Neural cell (in vitro differentiated cells): Measurements from ENCODE around the gene CHKA. TPM values are rescaled to one million over a fixed set of nuclear protein-coding genes. Genes with fewer than 3 reads are reported as not detected.

Experiments
- H2AFZ ChIP-seq: fragments of 200-600, 300-800 bp; sonication (generic), shearing (Covaris generic); 2 replicates; pipeline ENCODE4 v1.6.0; 2014; ENCODE audit warnings: low read depth, mild to moderate bottlenecking, antibody characterized with exemption, low read length, moderate library complexity
- H3F3A ChIP-seq: fragments of 200-600 bp; shearing (Covaris generic); 2 replicates; pipeline ENCODE4 v1.6.1; 2016; ENCODE audit warnings: mild to moderate bottlenecking, moderate library complexity, mixed read lengths, antibody characterized with exemption, low read length; ENCODE audit not compliant: insufficient read depth, poor library complexity, severe bottlenecking
- H3K27ac ChIP-seq: fragments of 200-600, 300-800 bp; sonication (generic), shearing (Covaris generic); 2 replicates; pipeline ENCODE4 v1.5.1; 2014; ENCODE audit warnings: mild to moderate bottlenecking, low read length, moderate library complexity
- H3K27me3 ChIP-seq: fragments of 300-800, 200-600 bp; sonication (generic), shearing (Covaris generic); 2 replicates; pipeline ENCODE4 v1.6.0; 2014; ENCODE audit warnings: mild to moderate bottlenecking, low read depth, low read length, moderate library complexity; ENCODE audit not compliant: insufficient read depth
- H3K36me3 ChIP-seq: fragments of 300-800, 200-600 bp; sonication (generic), shearing (Covaris generic); 2 replicates; pipeline ENCODE4 v1.5.1; 2014; ENCODE audit warnings: mild to moderate bottlenecking, antibody characterized with exemption, low read length, moderate library complexity; ENCODE audit not compliant: insufficient read depth
- H3K4me2 ChIP-seq: fragments of 300-800, 200-600 bp; sonication (generic), shearing (Covaris generic); 2 replicates; pipeline ENCODE4 v1.6.0; 2014; ENCODE audit warnings: mild to moderate bottlenecking, low read length
- H3K4me3 ChIP-seq: fragments of 300-800, 200-600 bp; sonication (generic), shearing (Covaris generic); 2 replicates; pipeline ENCODE4 v1.5.1; 2014; ENCODE audit warnings: mild to moderate bottlenecking, low read length, moderate library complexity
- H3K79me2 ChIP-seq: fragments of 200-600 bp; shearing (Covaris generic); replicated peaks from 2 replicates; pipeline ENCODE4 v1.6.0; 2014; ENCODE audit warnings: mild to moderate bottlenecking, low read length, moderate library complexity; ENCODE audit not compliant: insufficient read depth
- H3K9ac ChIP-seq: fragments of 300-800, 200-600 bp; sonication (generic), shearing (Covaris generic); 2 replicates; pipeline ENCODE4 v1.6.1; 2016; ENCODE audit warnings: mild to moderate bottlenecking, low read length, mixed read lengths
- H3K9me2 ChIP-seq: fragments of 200-600 bp; shearing (Covaris generic); 2 replicates; pipeline ENCODE4 v1.6.1; 2016; ENCODE audit warnings: mild to moderate bottlenecking, low read length, mixed read lengths; ENCODE audit not compliant: insufficient read depth
- H3K9me3 ChIP-seq: fragments of 200-600, 300-800 bp; sonication (generic), shearing (Covaris generic); 2 replicates; pipeline ENCODE4 v1.6.1; 2016; ENCODE audit warnings: mild to moderate bottlenecking, mixed run types, low read length, moderate library complexity, mixed read lengths
- H4K20me1 ChIP-seq: fragments of 200-600 bp; shearing (Covaris generic); 2 replicates; pipeline ENCODE4 v1.6.1; 2016; ENCODE audit warnings: mild to moderate bottlenecking, mixed run types; ENCODE audit not compliant: insufficient read depth
- CTCF ChIP-seq: fragments of 450-650 bp; IDR thresholded peaks from 2 replicates; pipeline ENCODE4 v1.5.1; 2014; ENCODE audit warnings: antibody characterized with exemption, mild to moderate bottlenecking, moderate library complexity; ENCODE audit not compliant: poor library complexity, severe bottlenecking
- EP300 ChIP-seq: fragments of 450-650 bp; conservative IDR thresholded peaks from 2 replicates; pipeline ENCODE4 v1.6.1; 2014; ENCODE audit warnings: antibody characterized with exemption, mild to moderate bottlenecking, moderate library complexity; ENCODE audit not compliant: poor library complexity, severe bottlenecking
- EZH2 ChIP-seq: fragments of 200-600, 300-800 bp; shearing (Covaris generic), sonication (generic); IDR thresholded peaks from 2 replicates; pipeline ENCODE4 v1.6.1; 2014; ENCODE audit warnings: antibody characterized with exemption, low read length, borderline replicate concordance, mild to moderate bottlenecking; ENCODE audit not compliant: insufficient read depth, poor library complexity, severe bottlenecking
- MXI1 ChIP-seq: fragments of 450-650 bp; conservative IDR thresholded peaks from 2 replicates; pipeline ENCODE4 v1.6.1; 2014; ENCODE audit warnings: antibody characterized with exemption, mild to moderate bottlenecking; ENCODE audit not compliant: poor library complexity, severe bottlenecking
- POLR2AphosphoS5 ChIP-seq: IDR thresholded peaks from 2 replicates; pipeline ENCODE4 v1.6.1; 2012
- RAD21 ChIP-seq: fragments of 450-650 bp; conservative IDR thresholded peaks from 2 replicates; pipeline ENCODE4 v1.6.1; 2014; ENCODE audit warnings: antibody characterized with exemption, mild to moderate bottlenecking, moderate library complexity
- REST ChIP-seq: IDR thresholded peaks from 2 replicates; pipeline ENCODE4 v1.6.1; 2012; ENCODE audit warnings: borderline replicate concordance
- SMC3 ChIP-seq: fragments of 450-650 bp; conservative IDR thresholded peaks from 2 replicates; pipeline ENCODE4 v1.6.1; 2014; ENCODE audit warnings: antibody characterized with exemption, mild to moderate bottlenecking, moderate library complexity; ENCODE audit not compliant: poor library complexity
- TAF1 ChIP-seq: IDR thresholded peaks from 2 replicates; pipeline ENCODE4 v1.6.1; 2012; ENCODE audit warnings: low read depth
- polyA plus RNA-seq: library from polyadenylated mRNA; depleted of rRNA; stranded (reverse); fragments of >200 nt; gene quantifications from 2 replicates; pipeline ENCODE4 v1.2.3, GENCODE V29; 2014

CHKA gene
- polyA plus RNA-seq, 1 donor from 2014 or later = 90.0 TPM

- H4K20me1 ChIP-seq = no peaks in the 10 kb centered on the region
- no peaks in the 10 kb centered on the region for H3F3A ChIP-seq
- no peak overlapping the region for H3K9ac ChIP-seq
- H3K79me2 ChIP-seq = no peaks in the 10 kb centered on the region
- H3K27ac ChIP-seq = no peak overlapping the region
- H3K9me2 ChIP-seq = no peaks in the 10 kb centered on the region
- H3K4me2 ChIP-seq = no peak overlapping the region
- no peaks in the 10 kb centered on the region for H3K27me3 ChIP-seq
- TF ChIP-seq MXI1 (no peak), TAF1 (no peak), CTCF (no peak), POLR2AphosphoS5 (no peak), SMC3 (no peak), EP300 (no peak), REST (no peak), RAD21 (no peak), EZH2 (no peak)
- H3K36me3 ChIP-seq = peaks cover 7% of the 10 kb centered on the region
- no peak overlapping the region for H3K4me3 ChIP-seq
- H2AFZ ChIP-seq = no peak overlapping the region
- H3K9me3 ChIP-seq = no peaks in the 10 kb centered on the region
Observed at GRCh38 chr11:68065841-68066240, 55.3 kb downstream of the CHKA start.

- no peaks in the 10 kb centered on the region for H3K9me3 ChIP-seq
- no peaks in the 10 kb centered on the region for H3F3A ChIP-seq
- H4K20me1 ChIP-seq = no peaks in the 10 kb centered on the region
- no peak overlapping the region for H2AFZ ChIP-seq
- H3K27me3 ChIP-seq = no peaks in the 10 kb centered on the region
- no peaks in the 10 kb centered on the region for H3K79me2 ChIP-seq
- no peak overlapping the region for H3K9ac ChIP-seq
- H3K4me2 ChIP-seq = no peak overlapping the region
- no peak overlapping the region for H3K27ac ChIP-seq
- H3K36me3 ChIP-seq = peaks cover 7% of the 10 kb centered on the region
- no peak overlapping the region for H3K4me3 ChIP-seq
- TF ChIP-seq POLR2AphosphoS5 (no peak), REST (no peak), SMC3 (no peak), EP300 (no peak), TAF1 (no peak), EZH2 (no peak), RAD21 (no peak), MXI1 (no peak), CTCF (no peak)
- no peaks in the 10 kb centered on the region for H3K9me2 ChIP-seq
Observed at GRCh38 chr11:68064926-68065325, 56.3 kb downstream of the CHKA start.
